DMS79 (cell line): ENCODE results near the gene IFNE.
"Not testable (repeated sequence)": the region's sequence is repeated elsewhere in the genome, so short reads cannot be mapped to it uniquely, and the experiment has no call there.

Experiments used
- DNase-seq: peaks from one replicate; lab custom pipeline; 2025; lab: John Stamatoyannopoulos, UW

Gene IFNE

GRCh38 chr9:21491756-21492155 lies 9.6 kb upstream of the IFNE start:
- no peak for DNase-seq

GRCh38 chr9:21481470-21482056 lies 550 bp downstream of the IFNE start:
- DNase-seq, result no peak

- DNase-seq, result no peak
Measured at GRCh38 chr9:21479152-21479702, 2.9 kb downstream of the IFNE start.

DNA sequence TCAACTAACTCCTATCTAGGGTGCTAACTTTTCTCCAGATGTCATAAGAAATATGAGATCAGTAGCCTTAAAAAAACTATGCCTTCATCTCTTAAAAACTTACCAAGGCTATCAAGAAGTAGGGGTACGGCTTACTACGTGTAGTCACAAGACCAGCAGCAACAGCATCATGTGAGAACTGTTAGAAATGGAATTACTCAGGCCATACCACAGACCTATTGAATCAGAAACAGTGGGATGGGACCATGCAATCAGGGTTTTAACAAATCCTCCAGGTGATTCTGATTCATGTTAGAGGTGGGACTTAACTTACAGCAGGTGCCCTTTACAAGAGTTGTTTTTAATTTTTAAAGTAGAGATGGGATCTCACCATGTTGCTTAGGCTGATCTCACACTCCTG lies 4.6 kb downstream of the IFNE start:
- no peak for DNase-seq

DNA sequence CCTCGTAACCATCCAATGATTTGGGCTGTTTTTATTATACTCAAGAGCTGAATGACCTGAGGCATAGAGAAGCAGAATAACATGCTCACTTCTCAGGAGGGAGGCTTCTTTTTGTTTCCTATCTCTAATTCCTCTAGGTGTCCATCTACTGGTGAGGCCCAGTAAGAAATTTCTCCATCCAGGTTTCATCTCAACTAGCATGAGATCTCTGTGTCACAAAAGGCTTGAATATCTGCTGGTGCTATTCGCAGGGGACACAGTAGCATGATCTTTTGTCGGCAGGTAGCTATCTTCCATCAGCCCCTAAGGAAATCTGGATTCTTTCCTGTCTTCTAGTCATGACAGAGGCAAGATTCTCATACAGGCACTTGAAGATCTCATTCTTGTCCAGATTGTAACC lies 8.9 kb downstream of the IFNE start:
- DNase-seq, result no peak

DNA sequence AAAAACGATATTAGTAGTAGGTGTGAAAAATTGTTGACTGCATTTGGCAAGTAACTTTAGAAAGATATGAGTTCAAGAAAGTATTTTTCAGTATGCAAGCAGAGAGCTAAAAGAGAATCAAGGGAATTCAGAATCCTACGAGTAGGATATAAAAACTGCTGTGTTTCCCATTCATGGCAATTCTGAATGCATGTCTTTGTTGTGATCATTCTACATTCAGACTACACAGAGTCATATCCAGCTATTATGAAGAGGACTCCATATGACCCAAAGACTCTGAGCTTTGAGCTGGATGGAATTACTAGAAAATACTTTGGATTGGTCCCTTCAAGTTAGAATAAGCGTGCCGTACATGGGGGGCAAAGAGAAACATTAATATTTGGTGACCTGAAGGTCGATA lies 12.0 kb downstream of the IFNE start:
- no peak for DNase-seq

DNA sequence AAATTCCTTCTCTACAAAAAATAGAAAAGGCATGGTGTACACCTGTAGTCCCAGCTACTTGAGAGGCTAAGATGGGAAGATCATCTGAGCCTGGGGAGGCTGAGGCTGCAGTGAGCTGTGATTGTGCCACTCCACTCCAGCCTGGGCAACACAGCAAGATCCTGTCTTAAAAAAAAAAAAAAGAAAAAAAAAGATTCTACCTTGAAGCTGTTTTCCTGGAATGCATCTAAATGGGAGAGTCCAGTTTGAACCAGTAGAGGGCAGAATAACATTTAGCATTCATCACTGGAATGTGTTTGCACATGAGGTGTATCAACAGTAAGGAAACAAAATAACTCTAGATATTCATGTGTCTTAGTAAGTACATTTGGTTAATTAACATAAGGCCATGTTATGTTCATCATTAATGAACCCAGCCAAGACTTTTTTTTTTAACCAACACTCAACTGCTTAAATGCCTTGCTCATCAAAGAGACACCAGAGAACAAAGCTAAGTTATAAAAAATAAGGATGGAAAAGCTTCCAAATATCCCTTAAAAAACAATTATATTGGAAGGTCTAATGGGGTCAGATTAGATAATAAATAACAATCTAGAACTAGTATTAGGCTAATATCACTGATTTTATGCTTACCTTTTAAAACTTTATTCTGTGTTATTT lies 16.1 kb downstream of the IFNE start:
- no peak for DNase-seq

GRCh38 chr9:21465138-21465537 lies 17.0 kb downstream of the IFNE start:
- DNase-seq, result no peak

- DNase-seq, result no peak
Measured at GRCh38 chr9:21461377-21461776, 20.7 kb downstream of the IFNE start.

DNA sequence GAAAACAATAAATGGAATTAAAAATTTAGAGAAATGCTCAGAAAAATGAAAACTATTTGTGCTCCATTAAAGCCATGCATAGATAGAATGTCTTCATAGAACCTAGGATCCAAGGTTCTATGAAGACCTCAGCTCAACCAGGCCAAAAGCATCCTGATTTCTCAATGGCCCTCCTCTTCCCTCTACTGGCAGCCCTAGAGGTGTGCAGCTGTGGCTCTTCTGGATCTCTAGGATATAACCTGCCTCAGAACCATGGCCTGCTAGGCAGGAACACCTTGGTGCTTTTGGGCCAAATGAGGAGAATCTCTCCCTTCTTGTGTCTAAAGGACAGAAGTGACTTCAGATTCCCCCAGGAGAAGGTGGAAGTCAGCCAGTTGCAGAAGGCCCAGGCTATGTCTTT lies 26.8 kb downstream of the IFNE start:
- DNase-seq, result no peak

DNA sequence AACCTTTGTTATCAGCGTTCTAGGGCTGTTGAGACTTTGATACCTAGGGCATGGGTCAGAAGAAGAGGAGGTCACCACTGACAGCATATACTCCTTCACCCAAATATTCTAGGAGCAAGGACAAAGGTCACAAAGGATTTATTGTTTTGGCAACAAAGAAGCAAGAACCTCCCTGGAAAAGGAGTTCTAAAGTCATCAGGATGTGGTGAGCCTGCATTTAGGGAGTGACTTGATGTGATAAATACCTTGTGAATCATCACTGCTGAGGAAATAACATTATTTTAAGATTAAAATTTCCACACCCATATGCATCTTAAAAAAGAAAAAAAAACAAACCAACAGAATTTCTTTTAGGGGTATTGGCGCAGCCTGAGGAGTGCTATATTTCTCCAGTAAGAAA lies 28.0 kb downstream of the IFNE start:
- DNase-seq, result no peak

- DNase-seq, result no peak
Measured at GRCh38 chr9:21452681-21453080, 29.4 kb downstream of the IFNE start.

DNA sequence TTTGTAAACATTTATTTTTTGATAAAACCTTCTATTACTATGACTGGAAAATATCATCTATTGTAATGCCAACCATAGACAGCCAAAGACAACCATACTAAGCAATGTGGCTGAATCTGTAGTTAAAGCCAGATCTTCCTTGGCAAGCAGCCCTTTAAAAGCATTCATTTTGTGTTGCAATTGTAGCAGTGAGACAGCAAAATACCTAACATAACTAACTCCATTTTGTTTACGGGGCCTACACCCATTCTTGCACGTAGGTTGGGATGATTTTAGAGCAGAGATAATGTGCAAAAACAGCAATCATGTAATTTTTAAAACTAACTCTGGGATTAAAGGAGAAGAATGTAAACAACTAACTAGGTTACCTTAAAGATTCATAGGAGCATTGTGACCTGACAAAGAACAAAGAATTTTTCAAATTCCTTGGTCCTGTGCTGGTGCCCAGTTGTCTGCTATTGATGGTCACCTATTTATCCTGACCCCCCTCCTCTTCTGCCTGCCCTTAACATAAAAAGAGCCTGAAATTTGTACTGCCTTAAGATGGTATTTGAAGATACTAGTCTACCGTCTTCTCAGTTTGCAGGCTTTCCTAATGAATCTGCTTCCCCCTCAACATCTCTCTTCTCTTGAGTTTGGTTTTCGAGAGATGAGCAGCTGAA lies 31.2 kb downstream of the IFNE start:
- no peak for DNase-seq

- DNase-seq, result not testable (repeated sequence)
Measured at GRCh38 chr9:21449312-21449711, 32.8 kb downstream of the IFNE start.

DNA sequence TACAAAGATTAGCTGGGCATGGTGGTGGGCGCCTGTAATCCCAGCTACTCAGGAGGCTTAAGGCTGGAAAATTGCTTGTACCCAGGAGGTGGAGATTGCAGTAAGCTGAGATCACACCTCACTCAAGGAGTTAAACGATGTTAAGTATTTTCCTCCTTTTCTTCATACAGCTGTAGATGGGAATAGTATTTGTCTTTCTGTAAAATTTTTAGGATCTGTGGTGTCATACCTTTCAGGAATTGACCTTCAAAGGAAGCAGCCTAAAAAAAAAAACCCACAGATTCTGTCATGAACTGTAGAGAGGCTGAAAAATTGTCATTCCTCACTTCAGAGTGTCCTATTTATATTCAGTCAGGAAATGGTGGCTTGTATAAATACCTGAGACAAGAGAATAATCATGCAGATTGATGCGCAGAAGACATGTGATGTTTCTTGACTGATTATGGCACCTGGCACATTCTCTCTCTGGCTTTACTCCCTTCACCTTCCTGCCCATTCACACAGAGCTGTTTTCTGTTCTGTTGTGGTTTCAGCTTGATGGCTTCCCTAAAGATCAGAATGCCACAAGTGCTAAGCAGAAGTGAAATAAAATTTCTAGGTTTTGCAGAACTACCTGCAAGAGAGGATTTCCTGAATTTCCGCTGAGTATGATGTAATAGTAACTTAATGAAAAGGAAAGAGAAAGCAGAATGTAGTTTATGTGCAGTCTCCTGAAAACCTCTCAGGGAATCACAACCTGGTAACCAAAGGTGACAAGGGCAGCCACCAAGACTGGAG lies 38.1 kb downstream of the IFNE start:
- DNase-seq, result no peak

DNA sequence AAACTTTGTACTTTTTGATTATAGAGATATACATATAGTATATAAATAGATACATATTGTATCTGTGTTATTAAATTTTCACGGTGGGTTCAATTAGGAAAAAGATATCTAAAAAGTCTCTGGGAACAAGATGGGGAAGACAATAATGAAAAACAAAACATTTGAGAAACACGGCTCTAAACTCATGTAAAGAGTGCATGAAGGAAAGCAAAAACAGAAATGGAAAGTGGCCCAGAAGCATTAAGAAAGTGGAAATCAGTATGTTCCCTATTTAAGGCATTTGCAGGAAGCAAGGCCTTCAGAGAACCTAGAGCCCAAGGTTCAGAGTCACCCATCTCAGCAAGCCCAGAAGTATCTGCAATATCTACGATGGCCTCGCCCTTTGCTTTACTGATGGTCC lies 42.0 kb downstream of the IFNE start, which contains the start of gene IFNA1:
IFNA1 (plus strand) TSS at position 301 of the 400 bp plus-strand sequence; CDS start at position 370, 69 bp downstream.
- DNase-seq, result no peak

- DNase-seq, result not testable (repeated sequence)
Measured at GRCh38 chr9:21435015-21435383, 47.1 kb downstream of the IFNE start.

DNA sequence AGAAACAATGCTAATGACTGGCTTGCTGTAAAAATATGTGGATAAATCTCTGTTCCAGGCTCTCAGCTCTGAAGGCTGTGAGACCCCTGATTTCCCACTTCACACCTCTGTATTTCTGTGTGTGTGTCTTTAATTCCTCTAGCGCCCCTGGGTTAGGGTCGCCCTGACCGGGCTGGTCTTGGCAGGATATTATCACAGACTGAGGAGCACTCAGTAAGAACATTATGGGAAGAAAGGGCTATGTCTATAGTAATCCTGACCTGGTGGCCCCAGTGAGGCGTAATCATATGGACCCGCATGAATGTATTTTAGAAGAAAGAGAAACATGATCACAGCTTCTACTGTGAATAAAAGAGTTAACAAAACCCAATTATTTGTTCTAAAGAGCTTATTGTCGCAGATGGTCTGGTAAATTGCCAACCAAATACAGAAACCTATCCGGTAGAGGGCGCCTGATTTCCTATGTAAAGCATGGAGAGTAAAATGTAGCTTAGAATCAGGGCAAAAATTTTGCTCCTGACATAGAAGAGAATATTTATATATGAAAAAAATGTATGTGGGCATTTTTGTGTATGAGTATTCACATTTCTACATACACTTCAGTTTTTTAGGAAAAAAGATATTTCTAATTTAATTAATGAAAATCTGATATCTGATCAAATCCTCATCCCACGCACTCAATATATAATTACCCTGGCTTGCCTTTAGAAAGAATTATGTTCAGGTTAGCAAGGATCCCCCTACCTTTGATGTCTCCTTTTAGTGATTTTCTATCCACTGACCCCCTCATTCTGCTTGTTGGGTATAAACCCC lies 47.7 kb downstream of the IFNE start:
- DNase-seq, result no peak

- no peak for DNase-seq
Measured at GRCh38 chr9:21432672-21433425, 49.3 kb downstream of the IFNE start.
